IMR-90 (cell line): Measurements from ENCODE around the gene GJA4. TPM values are rescaled to one million over a fixed set of nuclear protein-coding genes. Genes with fewer than 3 reads are reported as not detected.

Experiments used
- ATAC-seq: fragments of 200-7000 bp; cut with Tn5 transposase; 2 replicates; pipeline ENCODE4 v1.9.1; 2020; ENCODE audit warnings: low read depth, mild to moderate bottlenecking, moderate library complexity
- BruUV-seq: library from RNA; stranded (reverse); fragments of 400-500 nt; replicated peaks from 2 replicates; lab custom pipeline; 2021; lab: Mats Ljungman, UMichigan
- CTCF ChIA-PET: fragments of 300-600 bp; formaldehyde crosslinking; extraction: SDS; loops from one replicate; lab custom pipeline; 2021; ENCODE audit warnings: antibody characterized with exemption; lab: Yijun Ruan, JAX
- POLR2A ChIA-PET: fragments of 300-600 bp; sonication (Branson Sonifier 250); formaldehyde crosslinking; loops from one replicate; lab custom pipeline; 2022; ENCODE audit warnings: antibody characterized with exemption; ENCODE audit not compliant: unreplicated experiment; lab: Charles Lee
- DNase-seq: peaks from one replicate; pipeline ENCODE4 v3.0.0; 2013
- H2AFZ ChIP-seq: replicated peaks from 2 replicates; pipeline ENCODE3; 2013; ENCODE audit warnings: low read length, mild to moderate bottlenecking; ENCODE audit not compliant: poor library complexity
- H2AK5ac ChIP-seq: 2 replicates; pipeline ENCODE4 v1.6.1; 2013; ENCODE audit warnings: low read depth, low read length, inconsistent platforms
- H2AK9ac ChIP-seq: replicated peaks from 2 replicates; pipeline ENCODE3; 2013; ENCODE audit warnings: mild to moderate bottlenecking, low read depth, low read length, moderate library complexity; ENCODE audit not compliant: poor library complexity
- H2BK120ac ChIP-seq: 2 replicates; pipeline ENCODE4 v1.6.1; 2013; ENCODE audit warnings: low read depth, low read length, inconsistent platforms
- H2BK15ac ChIP-seq: 3 replicates; pipeline ENCODE4 v1.6.1; 2013; ENCODE audit warnings: low read depth, low read length, inconsistent platforms
- H2BK20ac ChIP-seq: 2 replicates; pipeline ENCODE4 v1.6.1; 2013; ENCODE audit warnings: low read depth, mild to moderate bottlenecking, inconsistent platforms, low read length, moderate library complexity
- H2BK5ac ChIP-seq: 2 replicates; pipeline ENCODE4 v1.6.1; 2013; ENCODE audit warnings: mild to moderate bottlenecking, low read depth, low read length, inconsistent platforms; ENCODE audit not compliant: poor library complexity, severe bottlenecking
- H3K14ac ChIP-seq: replicated peaks from 2 replicates; pipeline ENCODE4 v1.6.1; 2013; ENCODE audit warnings: low read depth, low read length, inconsistent platforms
- H3K18ac ChIP-seq: 2 replicates; pipeline ENCODE4 v1.6.1; 2013; ENCODE audit warnings: low read depth, low read length, control low read depth
- H3K23ac ChIP-seq: 2 replicates; pipeline ENCODE4 v1.6.1; 2013; ENCODE audit warnings: low read depth, low read length, inconsistent platforms
- H3K27ac ChIP-seq: 2 replicates; pipeline ENCODE4 v1.5.1; 2013; ENCODE audit warnings: mild to moderate bottlenecking, control low read depth, low read length; ENCODE audit not compliant: insufficient read depth
- H3K27me3 ChIP-seq: 2 replicates; pipeline ENCODE4 v1.6.1; 2013; ENCODE audit warnings: low read length; ENCODE audit not compliant: control insufficient read depth, insufficient read depth
- H3K36me3 ChIP-seq: 2 replicates; pipeline ENCODE4 v1.6.1; 2013; ENCODE audit warnings: low read length, mixed read lengths; ENCODE audit not compliant: control insufficient read depth, insufficient read depth
- H3K4ac ChIP-seq: 2 replicates; pipeline ENCODE4 v1.6.1; 2013; ENCODE audit warnings: low read depth, low read length, inconsistent platforms
- H3K4me1 ChIP-seq: 2 replicates; pipeline ENCODE4 v1.6.1; 2013; ENCODE audit warnings: low read length, mixed read lengths; ENCODE audit not compliant: control insufficient read depth, insufficient read depth
- H3K4me2 ChIP-seq: 2 replicates; pipeline ENCODE4 v1.6.1; 2013; ENCODE audit warnings: low read depth, mild to moderate bottlenecking, control low read depth, low read length, moderate library complexity
- H3K4me3 ChIP-seq: 2 replicates; pipeline ENCODE4 v1.5.1; 2013; ENCODE audit warnings: low read depth, mild to moderate bottlenecking, control low read depth, low read length, moderate library complexity; ENCODE audit not compliant: insufficient read depth
- H3K56ac ChIP-seq: 2 replicates; pipeline ENCODE4 v1.6.1; 2013; ENCODE audit warnings: low read length, inconsistent platforms; ENCODE audit not compliant: insufficient read depth; ENCODE audit errors: extremely low read depth
- H3K79me1 ChIP-seq, 2 experiments: 2 replicates each; pipeline ENCODE4 v1.6.1; 2013; ENCODE audit warnings: low read length in 2 of 2, inconsistent platforms in 1 of 2, low read depth in 1 of 2
- H3K9ac ChIP-seq: 2 replicates; pipeline ENCODE4 v1.6.1; 2013; ENCODE audit warnings: low read depth, low read length, control low read depth
- H3K9me1 ChIP-seq: 2 replicates; pipeline ENCODE4 v1.6.1; 2013; ENCODE audit warnings: low read length, inconsistent platforms; ENCODE audit not compliant: insufficient read depth
- H3K9me3 ChIP-seq: 2 replicates; pipeline ENCODE4 v1.6.1; 2013; ENCODE audit warnings: low read length; ENCODE audit not compliant: control insufficient read depth, insufficient read depth
- H4K20me1 ChIP-seq: 2 replicates; pipeline ENCODE4 v1.6.1; 2013; ENCODE audit warnings: low read length, inconsistent platforms; ENCODE audit not compliant: insufficient read depth
- H4K5ac ChIP-seq: 2 replicates; pipeline ENCODE4 v1.6.1; 2013; ENCODE audit warnings: mild to moderate bottlenecking, low read depth, low read length, control low read depth
- H4K8ac ChIP-seq, 2 experiments: 2 replicates each; pipeline ENCODE4 v1.6.1; 2013; ENCODE audit warnings: low read depth in 2 of 2, low read length in 2 of 2, control low read depth in 1 of 2, inconsistent platforms in 1 of 2
- H4K91ac ChIP-seq: 2 replicates; pipeline ENCODE4 v1.6.1; 2013; ENCODE audit warnings: low read depth, low read length, inconsistent platforms; ENCODE audit not compliant: insufficient read depth
- BHLHE40 ChIP-seq: fragments of 150-350 bp; IDR thresholded peaks from 2 replicates; pipeline ENCODE4 v1.6.1; 2016; ENCODE audit warnings: mild to moderate bottlenecking, low read depth, low read length
- CEBPB ChIP-seq: IDR thresholded peaks from 2 replicates; pipeline ENCODE4 v1.6.1; 2012; ENCODE audit warnings: low read depth, low read length, improper control_type of control experiment
- CHD1 ChIP-seq: IDR thresholded peaks from 2 replicates; pipeline ENCODE4 v1.6.1; 2012; ENCODE audit warnings: low read depth, low read length, improper control_type of control experiment
- CTCF ChIP-seq: conservative IDR thresholded peaks from 2 replicates; pipeline ENCODE4 v1.5.1; 2012; ENCODE audit warnings: mild to moderate bottlenecking, low read depth, low read length, improper control_type of control experiment
- FOS ChIP-seq: fragments of 150-350 bp; IDR thresholded peaks from 2 replicates; pipeline ENCODE4 v1.6.1; 2016; ENCODE audit warnings: low read depth, low read length
- MAFK ChIP-seq: IDR thresholded peaks from 2 replicates; pipeline ENCODE4 v1.6.1; 2012; ENCODE audit warnings: low read depth, low read length, improper control_type of control experiment
- MAZ ChIP-seq: IDR thresholded peaks from 2 replicates; pipeline ENCODE4 v1.6.1; 2012; ENCODE audit warnings: low read depth, mild to moderate bottlenecking, low read length, improper control_type of control experiment, moderate library complexity, borderline replicate concordance
- NFE2L2 ChIP-seq: fragments of 150-350 bp; IDR thresholded peaks from 2 replicates; pipeline ENCODE4 v1.6.1; 2016; ENCODE audit warnings: low read depth, mild to moderate bottlenecking, low read length
- POLR2A ChIP-seq: IDR thresholded peaks from 2 replicates; pipeline ENCODE4 v1.6.1; 2012; ENCODE audit warnings: mild to moderate bottlenecking, low read depth, low read length
- RAD21 ChIP-seq: IDR thresholded peaks from 2 replicates; pipeline ENCODE4 v1.6.1; 2012; ENCODE audit warnings: low read length, improper control_type of control experiment
- RCOR1 ChIP-seq: IDR thresholded peaks from 2 replicates; pipeline ENCODE4 v1.6.1; 2012; ENCODE audit warnings: mild to moderate bottlenecking, low read length, improper control_type of control experiment; ENCODE audit not compliant: insufficient replicate concordance
- RFX5 ChIP-seq: IDR thresholded peaks from 2 replicates; pipeline ENCODE4 v1.8.0; 2012; ENCODE audit warnings: low read depth, mild to moderate bottlenecking, low read length, moderate library complexity
- SMC3 ChIP-seq: fragments of 150-350 bp; IDR thresholded peaks from 2 replicates; pipeline ENCODE4 v1.6.1; 2016; ENCODE audit warnings: low read depth, mild to moderate bottlenecking, antibody characterized with exemption, low read length, moderate library complexity
- USF2 ChIP-seq: fragments of 150-350 bp; IDR thresholded peaks from 2 replicates; pipeline ENCODE4 v1.6.1; 2017; ENCODE audit warnings: mild to moderate bottlenecking, antibody characterized with exemption, low read length, low read depth
- WGBS, 2 experiments: methylation state at CpG; one replicate each; pipeline versions ENCODE4 v1.1.5 to v1.1.7; 2013; ENCODE audit warnings: missing lambda C conversion rate in 2 of 2; ENCODE audit not compliant: insufficient read length in 1 of 2; ENCODE audit errors: extremely low coverage in 2 of 2; 5-methylcytosine and 5-hydroxymethylcytosine counted together
- dilution Hi-C: fragments of 300-500 bp; cut with HindIII; formaldehyde crosslinking; loops from one replicate; pipeline ENCODE4 v1.14.3; 2018; ENCODE audit warnings: low sequenced_read_pairs; ENCODE audit not compliant: unreplicated experiment
- in situ Hi-C: fragments of 300-500 bp; cut with MboI; formaldehyde crosslinking; loops from 3 replicates; pipeline ENCODE4 v1.14.3; 2019; ENCODE audit warnings: low sequenced_read_pairs, inconsistent platforms, mixed read lengths
- intact Hi-C: fragments of 100-400 bp; cut with micrococcal nuclease; formaldehyde crosslinking; loops from 2 replicates; pipeline ENCODE4 v1.10.0; 2022
- polyA plus RNA-seq, 3 experiments: library from polyadenylated mRNA; depleted of rRNA; stranded (reverse); fragments of >200 nt; gene quantifications; 2 replicates each; pipeline ENCODE4 v1.2.3, GENCODE V29; 2012; ENCODE audit warnings: low replicate concordance in 1 of 3
- total RNA-seq: library from RNA; depleted of rRNA; stranded (reverse); fragments of >200 nt; gene quantifications from 2 replicates; pipeline ENCODE4 v1.2.3, GENCODE V29; 2012
- TF ChIP-seq, protein P1 (sequence below): fragments of 150-350 bp; IDR thresholded peaks from 2 replicates; pipeline ENCODE4 v1.6.1; 2016; ENCODE audit warnings: low read depth, mild to moderate bottlenecking, low read length, moderate library complexity, borderline replicate concordance

Gene GJA4
- total and polyA plus RNA-seq, 2 of the 4 experiments (the other 2 are of a cell fraction): not detected

DNA sequence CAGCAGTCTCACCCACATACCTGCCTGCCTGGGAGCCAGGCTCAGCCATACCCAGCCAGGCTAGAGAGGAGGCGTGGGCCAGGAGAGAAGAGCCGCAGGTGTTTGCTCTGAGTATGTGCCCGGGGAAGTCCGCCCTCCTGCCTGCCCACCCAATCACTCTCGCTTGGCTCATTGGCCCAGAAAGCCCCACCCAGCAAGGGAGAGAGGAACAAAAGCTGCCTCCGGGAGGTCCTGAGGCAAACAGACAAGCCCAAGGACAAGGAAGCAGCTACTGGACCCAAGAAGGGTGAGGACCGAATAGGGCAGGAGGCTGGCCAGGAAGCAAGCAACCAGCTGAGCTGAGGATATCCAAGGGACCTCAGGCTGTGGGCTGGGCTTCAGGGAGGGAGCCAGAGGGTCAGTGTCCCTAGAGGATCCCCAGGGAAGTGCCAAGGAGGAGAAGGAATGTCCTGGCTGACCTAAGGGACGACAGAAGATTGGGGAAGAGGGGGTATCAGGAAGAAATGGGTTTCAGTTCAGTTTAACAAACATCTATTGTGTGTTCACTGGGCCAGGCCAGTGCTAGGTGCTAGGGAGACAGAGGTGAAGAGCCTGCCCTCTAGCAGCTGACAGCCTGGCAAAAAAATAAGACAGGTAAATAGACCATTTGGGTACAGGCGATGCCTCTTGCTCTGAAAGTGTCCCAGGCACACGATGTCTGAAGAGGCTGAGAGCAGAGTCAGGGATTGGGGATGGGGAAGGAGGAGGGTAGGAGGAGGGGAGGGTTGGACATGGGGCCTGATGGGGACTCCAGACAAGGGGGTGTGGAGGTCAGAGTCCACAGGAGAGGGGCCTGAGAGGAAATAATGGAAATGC, 33.1 kb upstream of the GJA4 start, which contains the start of gene GJB4:
Gene GJB4 (plus strand): TSS at position 238 of the 855 bp plus-strand sequence. CDS start 1,515 bp downstream, outside the sequence.
- no peak for ATAC-seq
- TF ChIP-seq BHLHE40: no peak
- TF ChIP-seq MAZ: no peak
- no peak for TF ChIP-seq FOS
- TF ChIP-seq CTCF: no peak
- no peak for TF ChIP-seq RFX5
- no peak for TF ChIP-seq CEBPB
- TF ChIP-seq NFE2L2: no peak
- no peak for TF ChIP-seq SMC3
- TF ChIP-seq POLR2A: no peak
- no peak for TF ChIP-seq RCOR1
- TF ChIP-seq, protein P1, sequence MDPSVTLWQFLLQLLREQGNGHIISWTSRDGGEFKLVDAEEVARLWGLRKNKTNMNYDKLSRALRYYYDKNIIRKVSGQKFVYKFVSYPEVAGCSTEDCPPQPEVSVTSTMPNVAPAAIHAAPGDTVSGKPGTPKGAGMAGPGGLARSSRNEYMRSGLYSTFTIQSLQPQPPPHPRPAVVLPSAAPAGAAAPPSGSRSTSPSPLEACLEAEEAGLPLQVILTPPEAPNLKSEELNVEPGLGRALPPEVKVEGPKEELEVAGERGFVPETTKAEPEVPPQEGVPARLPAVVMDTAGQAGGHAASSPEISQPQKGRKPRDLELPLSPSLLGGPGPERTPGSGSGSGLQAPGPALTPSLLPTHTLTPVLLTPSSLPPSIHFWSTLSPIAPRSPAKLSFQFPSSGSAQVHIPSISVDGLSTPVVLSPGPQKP: no peak
- no peak for TF ChIP-seq MAFK
- no peak for TF ChIP-seq RAD21
- no peak for TF ChIP-seq USF2
- no peak for TF ChIP-seq CHD1

More for the DNA sequence above, 33.1 kb upstream of the GJA4 start, which contains the start of gene GJB4:
- Histone ChIP-seq H3K4ac (no peak within 1 kb of the TSS), H3K56ac (no peak within 1 kb of the TSS), H4K91ac (no peak within 1 kb of the TSS), H2AK9ac (no peak within 1 kb of the TSS), H4K5ac (no peak within 1 kb of the TSS), H3K36me3 (no peaks in the 10 kb centered on the region), H4K20me1 (no peaks in the 10 kb centered on the region), H3K9me3 (no peaks in the 10 kb centered on the region), H2BK15ac (no peak within 1 kb of the TSS), H3K9me1 (no peaks in the 10 kb centered on the region), H2AK5ac (no peak within 1 kb of the TSS), H3K9ac (no peak within 1 kb of the TSS), H3K27me3 (no peaks in the 10 kb centered on the region; the same call in 1 of the 2 replicates), H3K23ac (no peak within 1 kb of the TSS), H3K4me2 (no peak within 1 kb of the TSS), H3K18ac (no peak within 1 kb of the TSS), H3K79me1 (no peaks in the 10 kb centered on the region), H3K14ac (no peak within 1 kb of the TSS), H2AFZ (no peak within 1 kb of the TSS), H4K8ac (no peak within 1 kb of the TSS), H3K27ac (no peak within 1 kb of the TSS), H3K4me3 (no peak within 1 kb of the TSS), H2BK5ac (no peak within 1 kb of the TSS), H2BK20ac (no peak within 1 kb of the TSS), H3K4me1 (no peaks in the 10 kb centered on the region), H2BK120ac (no peak within 1 kb of the TSS)
- DNase-seq: no peak
- intact Hi-C loops (no loop called here), in situ Hi-C loops (no loop called here), dilution Hi-C loops (no loop called here)
- no TSS peak for BruUV-seq
- ChIA-PET CTCF (no interaction called here), POLR2A (no interaction called here)
- WGBS, 2 experiments: 39% methylated on average over 5 of the region's 10 CpGs; no CpG with 5 or more reads in 1 of the 2 experiments
